ENCODE results near the gene DGKH.
"Not testable (repeated sequence)": the region's sequence is repeated elsewhere in the genome, so short reads cannot be mapped to it uniquely, and the experiment has no call there.

Gene DGKH

GRCh38 chr13:42148538-42148937 lies 100.1 kb downstream of the DGKH start:
- no peak for DNase-seq (ENCODE audit: insufficient read length, low spot score)
- TF ChIP-seq POLR2AphosphoS5 (IDR thresholded peaks at IDR 0.05; ENCODE audit: low read depth, low read length): no peak
- no peak for TF ChIP-seq TAF1 (IDR thresholded peaks at IDR 0.05; ENCODE audit: low read depth, low read length)
- TF ChIP-seq SPI1 (IDR thresholded peaks at IDR 0.05; ENCODE audit: low read depth, low read length): no peak
- TF ChIP-seq PAX5 (IDR thresholded peaks at IDR 0.05; ENCODE audit: insufficient read depth, low read length, severe bottlenecking): no peak
- TF ChIP-seq POLR2A (IDR thresholded peaks at IDR 0.05; ENCODE audit: low read depth, low read length): no peak
- no peak for TF ChIP-seq POU2F2 (IDR thresholded peaks at IDR 0.05; ENCODE audit: low read depth, low read length)
- FAIRE-seq: no peak

- DNase-seq (ENCODE audit: insufficient read length, low spot score): no peak
These were observed 100.7 kb downstream of the DGKH start for GRCh38 chr13:42149136-42149535.

GRCh38 chr13:42151781-42152180 lies 103.3 kb downstream of the DGKH start:
- TF ChIP-seq PAX5 (IDR thresholded peaks at IDR 0.05; ENCODE audit: insufficient read depth, low read length, severe bottlenecking): no peak
- TF ChIP-seq POLR2AphosphoS5 (IDR thresholded peaks at IDR 0.05; ENCODE audit: low read depth, low read length): no peak
- TF ChIP-seq POU2F2 (IDR thresholded peaks at IDR 0.05; ENCODE audit: low read depth, low read length): no peak
- TF ChIP-seq POLR2A (IDR thresholded peaks at IDR 0.05; ENCODE audit: low read depth, low read length): no peak
- TF ChIP-seq TAF1 (IDR thresholded peaks at IDR 0.05; ENCODE audit: low read depth, low read length): no peak
- TF ChIP-seq SPI1 (IDR thresholded peaks at IDR 0.05; ENCODE audit: low read depth, low read length): no peak
- DNase-seq (ENCODE audit: insufficient read length, low spot score): no peak
- FAIRE-seq: peak; percentile 50

More at GRCh38 chr13:42149136-42149535, 100.7 kb downstream of the DGKH start:
- TF ChIP-seq POLR2AphosphoS5 (IDR thresholded peaks at IDR 0.05; ENCODE audit: low read depth, low read length): no peak
- no peak for TF ChIP-seq POU2F2 (IDR thresholded peaks at IDR 0.05; ENCODE audit: low read depth, low read length)
- TF ChIP-seq TAF1 (IDR thresholded peaks at IDR 0.05; ENCODE audit: low read depth, low read length): no peak
- no peak for TF ChIP-seq POLR2A (IDR thresholded peaks at IDR 0.05; ENCODE audit: low read depth, low read length)
- TF ChIP-seq PAX5 (IDR thresholded peaks at IDR 0.05; ENCODE audit: insufficient read depth, low read length, severe bottlenecking): no peak
- no peak for TF ChIP-seq SPI1 (IDR thresholded peaks at IDR 0.05; ENCODE audit: low read depth, low read length)
- no peak for FAIRE-seq

GRCh38 chr13:42152495-42152894 lies 104.0 kb downstream of the DGKH start:
- DNase-seq (ENCODE audit: insufficient read length, low spot score) (no peak), FAIRE-seq (no peak)
- no peak for TF ChIP-seq PAX5 (IDR thresholded peaks at IDR 0.05; ENCODE audit: insufficient read depth, low read length, severe bottlenecking)
- TF ChIP-seq SPI1 (IDR thresholded peaks at IDR 0.05; ENCODE audit: low read depth, low read length): no peak
- no peak for TF ChIP-seq POLR2AphosphoS5 (IDR thresholded peaks at IDR 0.05; ENCODE audit: low read depth, low read length)
- no peak for TF ChIP-seq TAF1 (IDR thresholded peaks at IDR 0.05; ENCODE audit: low read depth, low read length)
- no peak for TF ChIP-seq POLR2A (IDR thresholded peaks at IDR 0.05; ENCODE audit: low read depth, low read length)
- no peak for TF ChIP-seq POU2F2 (IDR thresholded peaks at IDR 0.05; ENCODE audit: low read depth, low read length)

- no peak for TF ChIP-seq POLR2A (IDR thresholded peaks at IDR 0.05; ENCODE audit: low read depth, low read length)
- no peak for TF ChIP-seq POU2F2 (IDR thresholded peaks at IDR 0.05; ENCODE audit: low read depth, low read length)
- TF ChIP-seq PAX5 (IDR thresholded peaks at IDR 0.05; ENCODE audit: insufficient read depth, low read length, severe bottlenecking): no peak
- TF ChIP-seq POLR2AphosphoS5 (IDR thresholded peaks at IDR 0.05; ENCODE audit: low read depth, low read length): no peak
- TF ChIP-seq SPI1 (IDR thresholded peaks at IDR 0.05; ENCODE audit: low read depth, low read length): no peak
- no peak for TF ChIP-seq TAF1 (IDR thresholded peaks at IDR 0.05; ENCODE audit: low read depth, low read length)
- FAIRE-seq (no peak), DNase-seq (ENCODE audit: insufficient read length, low spot score) (no peak)
These were observed 105.0 kb downstream of the DGKH start for GRCh38 chr13:42153199-42154113.

- TF ChIP-seq POLR2A (IDR thresholded peaks at IDR 0.05; ENCODE audit: low read depth, low read length): no peak
- TF ChIP-seq PAX5 (IDR thresholded peaks at IDR 0.05; ENCODE audit: insufficient read depth, low read length, severe bottlenecking): no peak
- TF ChIP-seq POLR2AphosphoS5 (IDR thresholded peaks at IDR 0.05; ENCODE audit: low read depth, low read length): no peak
- TF ChIP-seq SPI1 (IDR thresholded peaks at IDR 0.05; ENCODE audit: low read depth, low read length): no peak
- no peak for TF ChIP-seq TAF1 (IDR thresholded peaks at IDR 0.05; ENCODE audit: low read depth, low read length)
- TF ChIP-seq POU2F2 (IDR thresholded peaks at IDR 0.05; ENCODE audit: low read depth, low read length): no peak
- no peak for FAIRE-seq
These were observed 106.8 kb downstream of the DGKH start for GRCh38 chr13:42155251-42155650.

GRCh38 chr13:42163338-42163737 lies 114.9 kb downstream of the DGKH start:
- FAIRE-seq; DNase-seq (ENCODE audit: insufficient read length, low spot score): not testable (repeated sequence)

More at GRCh38 chr13:42155251-42155650, 106.8 kb downstream of the DGKH start:
- no peak for DNase-seq (ENCODE audit: insufficient read length, low spot score)

- not testable (repeated sequence) for FAIRE-seq; DNase-seq (ENCODE audit: insufficient read length, low spot score)
These were observed 115.5 kb downstream of the DGKH start for GRCh38 chr13:42163910-42164309.

- FAIRE-seq (no peak), DNase-seq (ENCODE audit: insufficient read length, low spot score) (no peak)
- no peak for TF ChIP-seq SPI1 (IDR thresholded peaks at IDR 0.05; ENCODE audit: low read depth, low read length)
These were observed 116.2 kb downstream of the DGKH start for GRCh38 chr13:42164557-42165125.

GRCh38 chr13:42168496-42168895 lies 120.0 kb downstream of the DGKH start:
- DNase-seq (ENCODE audit: insufficient read length, low spot score) (no peak), FAIRE-seq (no peak)
- TF ChIP-seq POLR2A (IDR thresholded peaks at IDR 0.05; ENCODE audit: low read depth, low read length) (no peak), PAX5 (IDR thresholded peaks at IDR 0.05; ENCODE audit: insufficient read depth, low read length, severe bottlenecking) (no peak), TAF1 (IDR thresholded peaks at IDR 0.05; ENCODE audit: low read depth, low read length) (no peak), POLR2AphosphoS5 (IDR thresholded peaks at IDR 0.05; ENCODE audit: low read depth, low read length) (no peak), SPI1 (IDR thresholded peaks at IDR 0.05; ENCODE audit: low read depth, low read length) (no peak), POU2F2 (IDR thresholded peaks at IDR 0.05; ENCODE audit: low read depth, low read length) (no peak)
